ENCODE measurements around the gene HLA-DRB5.

Gene HLA-DRB5

GRCh38 chr6:32522302-32523047 is 7.6 kb downstream of the HLA-DRB5 start:
- no peak for TF ChIP-seq CTCF (conservative IDR thresholded peaks at IDR 0.05)
- no peak for TF ChIP-seq ZFX (IDR thresholded peaks at IDR 0.05)

GRCh38 chr6:32519910-32520258 is 10.2 kb downstream of the HLA-DRB5 start:
- H3K27ac ChIP-seq, result no peak overlapping the region
- no peak for TF ChIP-seq CTCF (conservative IDR thresholded peaks at IDR 0.05)
- TF ChIP-seq ZFX (IDR thresholded peaks at IDR 0.05), result no peak

More at GRCh38 chr6:32522302-32523047, 7.6 kb downstream of the HLA-DRB5 start:
- H3K27ac ChIP-seq, result no peak overlapping the region

- no peak overlapping the region for H3K27ac ChIP-seq
- TF ChIP-seq CTCF (conservative IDR thresholded peaks at IDR 0.05) (no peak), ZFX (IDR thresholded peaks at IDR 0.05) (no peak)
Observed at GRCh38 chr6:32519118-32519909, 10.8 kb downstream of the HLA-DRB5 start.

- TF ChIP-seq CTCF (conservative IDR thresholded peaks at IDR 0.05) (no peak), ZFX (IDR thresholded peaks at IDR 0.05) (no peak)
Observed at GRCh38 chr6:32517654-32518445, 12.2 kb downstream of the HLA-DRB5 start.

GRCh38 chr6:32501016-32501415 is 29.1 kb downstream of the HLA-DRB5 start:
- TF ChIP-seq CTCF (conservative IDR thresholded peaks at IDR 0.05), result no peak
- TF ChIP-seq ZFX (IDR thresholded peaks at IDR 0.05), result no peak
- H3K27ac ChIP-seq, result no peak overlapping the region

More at GRCh38 chr6:32517654-32518445, 12.2 kb downstream of the HLA-DRB5 start:
- H3K27ac ChIP-seq, result no peak overlapping the region

GRCh38 chr6:32492351-32492750 is 37.7 kb downstream of the HLA-DRB5 start:
- TF ChIP-seq CTCF (conservative IDR thresholded peaks at IDR 0.05) (no peak), ZFX (IDR thresholded peaks at IDR 0.05) (no peak)
- H3K27ac ChIP-seq, result no peak overlapping the region
